GM18870 (cell line): ENCODE measurements around the gene GADD45G.

Experiments used
- ATAC-seq: cut with Tn5 transposase; IDR thresholded peaks from one replicate; pipeline ENCODE4 v1.9.1; 2021; ENCODE audit warnings: moderate library complexity; ENCODE audit not compliant: unreplicated experiment

The GADD45G gene

GRCh38 chr9:89629081-89629976 is 24.5 kb downstream of the GADD45G start:
- no peak for ATAC-seq

- ATAC-seq: no peak
Measured at GRCh38 chr9:89630508-89630907, 25.7 kb downstream of the GADD45G start.

- no peak for ATAC-seq
Measured at GRCh38 chr9:89631384-89631783, 26.6 kb downstream of the GADD45G start.

- ATAC-seq: no peak
Measured at GRCh38 chr9:89632192-89632733, 27.5 kb downstream of the GADD45G start.

- no peak for ATAC-seq
Measured at GRCh38 chr9:89632736-89633135, 27.9 kb downstream of the GADD45G start.

GRCh38 chr9:89633404-89633803 is 28.6 kb downstream of the GADD45G start:
- ATAC-seq: no peak

- no peak for ATAC-seq
Measured at GRCh38 chr9:89633920-89634319, 29.1 kb downstream of the GADD45G start.

- no peak for ATAC-seq
Measured at GRCh38 chr9:89634995-89635742, 30.4 kb downstream of the GADD45G start.

- ATAC-seq: no peak
Measured at GRCh38 chr9:89635816-89636215, 31.0 kb downstream of the GADD45G start.

GRCh38 chr9:89637787-89638186 is 33.0 kb downstream of the GADD45G start:
- ATAC-seq: no peak

GRCh38 chr9:89638359-89638758 is 33.5 kb downstream of the GADD45G start:
- no peak for ATAC-seq

- no peak for ATAC-seq
Measured at GRCh38 chr9:89638893-89639292, 34.1 kb downstream of the GADD45G start.

GRCh38 chr9:89639367-89639795 is 34.6 kb downstream of the GADD45G start:
- no peak for ATAC-seq

- ATAC-seq: no peak
Measured at GRCh38 chr9:89639961-89640360, 35.1 kb downstream of the GADD45G start.

GRCh38 chr9:89640361-89640760 is 35.5 kb downstream of the GADD45G start:
- no peak for ATAC-seq

- ATAC-seq: no peak
Measured at GRCh38 chr9:89640801-89641200, 36.0 kb downstream of the GADD45G start.

- no peak for ATAC-seq
Measured at GRCh38 chr9:89641980-89642379, 37.2 kb downstream of the GADD45G start.

- no peak for ATAC-seq
Measured at GRCh38 chr9:89642789-89643188, 38.0 kb downstream of the GADD45G start.

GRCh38 chr9:89646189-89646939 is 41.6 kb downstream of the GADD45G start:
- no peak for ATAC-seq

GRCh38 chr9:89647366-89648128 is 42.7 kb downstream of the GADD45G start:
- no peak for ATAC-seq
